Activated CD4-positive, alpha-beta T cell treated with anti-CD3 and anti-CD28 coated beads for 24 hours (primary cell): ENCODE measurements around the gene SMARCC1.

Experiments used
- DNase-seq, 2 donors: peaks; one replicate each; pipeline ENCODE4 v3.0.0-alpha.2; 2020; ENCODE audit warnings: low read depth in 2 of 2

SMARCC1 gene

GRCh38 chr3:47635536-47635935, 146.2 kb downstream of the SMARCC1 start:
- no peak for DNase-seq

GRCh38 chr3:47634996-47635395, 146.7 kb downstream of the SMARCC1 start:
- no peak for DNase-seq

GRCh38 chr3:47630810-47631209, 150.9 kb downstream of the SMARCC1 start:
- no peak for DNase-seq

GRCh38 chr3:47629770-47630169, 151.9 kb downstream of the SMARCC1 start:
- no peak for DNase-seq

GRCh38 chr3:47628426-47628825, 153.3 kb downstream of the SMARCC1 start:
- no peak for DNase-seq

- DNase-seq = no peak
These were observed 158.8 kb downstream of the SMARCC1 start for GRCh38 chr3:47622671-47623461.

GRCh38 chr3:47617086-47618010, 164.3 kb downstream of the SMARCC1 start:
- DNase-seq = no peak

- DNase-seq = no peak
These were observed 166.9 kb downstream of the SMARCC1 start for GRCh38 chr3:47614788-47615187.

- no peak for DNase-seq
These were observed 168.0 kb downstream of the SMARCC1 start for GRCh38 chr3:47613722-47614121.

- DNase-seq = no peak
These were observed 168.8 kb downstream of the SMARCC1 start for GRCh38 chr3:47612879-47613278.

- DNase-seq = no peak
These were observed 169.5 kb downstream of the SMARCC1 start for GRCh38 chr3:47612178-47612577.

GRCh38 chr3:47611576-47611975, 170.1 kb downstream of the SMARCC1 start:
- DNase-seq = no peak

GRCh38 chr3:47610583-47610982, 171.1 kb downstream of the SMARCC1 start:
- no peak for DNase-seq

GRCh38 chr3:47607335-47607734, 174.4 kb downstream of the SMARCC1 start:
- DNase-seq = no peak

- no peak for DNase-seq
These were observed 175.5 kb downstream of the SMARCC1 start for GRCh38 chr3:47606165-47606564.

- DNase-seq = no peak
These were observed 176.0 kb downstream of the SMARCC1 start for GRCh38 chr3:47605652-47606051.

GRCh38 chr3:47604145-47604544, 177.5 kb downstream of the SMARCC1 start:
- no peak for DNase-seq

- DNase-seq = no peak
These were observed 178.4 kb downstream of the SMARCC1 start for GRCh38 chr3:47603332-47603731.

GRCh38 chr3:47601281-47601680, 180.4 kb downstream of the SMARCC1 start:
- DNase-seq = no peak

- DNase-seq = no peak
These were observed 186.9 kb downstream of the SMARCC1 start for GRCh38 chr3:47594792-47595191.

- no peak for DNase-seq
These were observed 189.5 kb downstream of the SMARCC1 start for GRCh38 chr3:47592066-47592795.

- DNase-seq = no peak
These were observed 191.5 kb downstream of the SMARCC1 start for GRCh38 chr3:47590216-47590615.
